GM23338 (cell line): ENCODE measurements around the gene OR8J3. TPM values are rescaled to one million over a fixed set of nuclear protein-coding genes. Genes with fewer than 3 reads are reported as not detected.

Experiments used
- ATAC-seq: fragments of 200-7000 bp; cut with Tn5 transposase; 3 replicates; pipeline ENCODE4 v1.9.1; 2020
- DNase-seq: peaks from one replicate; pipeline ENCODE4 v3.0.0-alpha.2; 2015; ENCODE audit warnings: low spot score
- H2AFZ ChIP-seq: fragments of 200-600 bp; sonication (generic); 2 replicates; pipeline ENCODE4 v1.8.0; 2016; ENCODE audit warnings: antibody characterized with exemption, mild to moderate bottlenecking, moderate library complexity
- H3F3A ChIP-seq: fragments of 200-600 bp; sonication (generic); replicated peaks from 2 replicates; pipeline ENCODE4 v1.8.0; 2017; ENCODE audit warnings: antibody characterized with exemption, mixed run types, low read depth
- H3K27ac ChIP-seq: fragments of 200-600 bp; sonication (generic); 2 replicates; pipeline ENCODE4 v1.6.1; 2016; ENCODE audit warnings: low read depth
- H3K27me3 ChIP-seq: fragments of 200-600 bp; sonication (generic); 2 replicates; pipeline ENCODE4 v1.8.0; 2016; ENCODE audit warnings: mild to moderate bottlenecking, mixed run types, moderate library complexity; ENCODE audit not compliant: insufficient read depth
- H3K36me3 ChIP-seq: fragments of 200-600 bp; sonication (generic); 2 replicates; pipeline ENCODE4 v1.8.0; 2016; ENCODE audit warnings: mild to moderate bottlenecking; ENCODE audit not compliant: insufficient read depth
- H3K4me1 ChIP-seq: fragments of 200-600 bp; sonication (generic); 2 replicates; pipeline ENCODE4 v1.8.0; 2016; ENCODE audit warnings: mild to moderate bottlenecking, moderate library complexity; ENCODE audit not compliant: insufficient read depth
- H3K4me2 ChIP-seq: fragments of 200-600 bp; sonication (generic); 2 replicates; pipeline ENCODE4 v1.7.1; 2017; ENCODE audit warnings: mixed run types
- H3K4me3 ChIP-seq: fragments of 200-600 bp; sonication (generic); 2 replicates; pipeline ENCODE4 v1.6.1; 2016; ENCODE audit warnings: mixed run types
- H3K79me2 ChIP-seq: fragments of 200-600 bp; sonication (generic); replicated peaks from 2 replicates; pipeline ENCODE4 v1.8.0; 2017; ENCODE audit warnings: mild to moderate bottlenecking; ENCODE audit not compliant: insufficient read depth
- H3K9me2 ChIP-seq: fragments of 200-600 bp; sonication (generic); 2 replicates; pipeline ENCODE4 v1.8.0; 2017; ENCODE audit not compliant: insufficient read depth
- H4K20me1 ChIP-seq: fragments of 200-600 bp; sonication (generic); replicated peaks from 2 replicates; pipeline ENCODE4 v1.8.0; 2017; ENCODE audit warnings: mild to moderate bottlenecking; ENCODE audit not compliant: insufficient read depth
- H3K27ac Mint-ChIP-seq: 2 replicates; pipeline ENCODE4 v1.8.0; 2020; ENCODE audit warnings: inconsistent platforms, mild to moderate bottlenecking, moderate library complexity, mixed read lengths
- H3K27me3 Mint-ChIP-seq: 3 replicates; pipeline ENCODE4 v1.8.0; 2022; ENCODE audit warnings: low read depth, mild to moderate bottlenecking, moderate library complexity, mixed read lengths, inconsistent platforms; ENCODE audit not compliant: insufficient read depth, poor library complexity
- H3K36me3 Mint-ChIP-seq: 3 replicates; pipeline ENCODE4 v1.8.0; 2021; ENCODE audit warnings: low read depth, mild to moderate bottlenecking, inconsistent platforms, moderate library complexity, mixed read lengths
- H3K4me1 Mint-ChIP-seq: 3 replicates; pipeline ENCODE4 v1.8.0; 2020; ENCODE audit warnings: mild to moderate bottlenecking, inconsistent platforms, mixed read lengths
- H3K4me3 Mint-ChIP-seq: 3 replicates; pipeline ENCODE4 v1.8.0; 2021; ENCODE audit warnings: moderate library complexity, mild to moderate bottlenecking, inconsistent platforms, mixed read lengths
- H3K9me3 Mint-ChIP-seq: 3 replicates; pipeline ENCODE4 v1.8.0; 2020; ENCODE audit warnings: moderate library complexity, mild to moderate bottlenecking, inconsistent platforms, mixed read lengths
- CTCF ChIP-seq, 2 experiments: fragments of 200-600 bp in 1 of 2; sonication (generic) in 1 of 2; conservative IDR thresholded peaks; 2 replicates each; pipeline versions ENCODE4 v1.5.1 to v1.6.1; 2016 to 2017; ENCODE audit warnings: antibody characterized with exemption in 2 of 2, low read depth in 2 of 2, mild to moderate bottlenecking in 2 of 2, moderate library complexity in 1 of 2
- ETS1 ChIP-seq: IDR thresholded peaks from 2 replicates; pipeline ENCODE4 v1.6.1; 2016; ENCODE audit warnings: antibody characterized with exemption
- JUNB ChIP-seq: IDR thresholded peaks from one replicate; pipeline ENCODE4 v1.6.1; 2016; ENCODE audit warnings: antibody characterized with exemption; ENCODE audit not compliant: unreplicated experiment
- NANOG ChIP-seq: IDR thresholded peaks from 2 replicates; pipeline ENCODE4 v1.6.1; 2016; ENCODE audit warnings: antibody characterized with exemption, borderline replicate concordance
- POLR2AphosphoS5 ChIP-seq: IDR thresholded peaks from 2 replicates; pipeline ENCODE4 v1.6.1; 2016; ENCODE audit warnings: antibody characterized with exemption, low read depth
- ZNF331 ChIP-seq: fragments of 250-450 bp; sonication (Bioruptor Pico); IDR thresholded peaks from 2 replicates; pipeline ENCODE4 v1.5.0; 2020; ENCODE audit warnings: low read depth, mild to moderate bottlenecking, moderate library complexity
- ZNF462 ChIP-seq: fragments of 250-450 bp; sonication (Bioruptor Pico); IDR thresholded peaks from 2 replicates; pipeline ENCODE4 v1.5.0; 2020; ENCODE audit warnings: mild to moderate bottlenecking, moderate library complexity
- polyA plus RNA-seq: library from polyadenylated mRNA; unstranded; fragments of >200 nt; fragmentation: Nextera tagmentation; extraction: Ambion mirVana; gene quantifications from 2 replicates; pipeline ENCODE4 v1.2.1, GENCODE V29; 2016
- total RNA-seq: library from RNA; depleted of rRNA; stranded (reverse); fragments of >200 nt; shearing (Covaris generic); gene quantifications from 2 replicates; pipeline ENCODE4 v1.2.3, GENCODE V29; 2014

OR8J3 gene
- total and polyA plus RNA-seq, 2 experiments from 2014 or later = not detected

- Mint-ChIP-seq H3K4me1 (no peaks in the 10 kb centered on the region), H3K4me3 (no peak overlapping the region), H3K27me3 (no peaks in the 10 kb centered on the region), H3K9me3 (peaks cover 15% of the 10 kb centered on the region; the same call in 2 of the 3 replicates), H3K36me3 (peaks cover 5% of the 10 kb centered on the region; the same call in 1 of the 3 replicates), H3K27ac (no peak overlapping the region)
- no peak overlapping the region for H3K4me3 ChIP-seq
- no peak overlapping the region for H2AFZ ChIP-seq
- H3K9me2 ChIP-seq = no peaks in the 10 kb centered on the region
- TF ChIP-seq CTCF (conservative IDR thresholded peaks at IDR 0.05; ENCODE audit: low read depth in 2 of 2) (no peak), ZNF462 (CRISPR knock-in tag) (no peak), POLR2AphosphoS5 (no peak), NANOG (no peak), ZNF331 (CRISPR knock-in tag) (no peak), ETS1 (no peak), JUNB (no peak)
- no peaks in the 10 kb centered on the region; the same call in 1 of the 2 replicates for H3K36me3 ChIP-seq
- no peaks in the 10 kb centered on the region for H3K79me2 ChIP-seq
- H4K20me1 ChIP-seq = no peaks in the 10 kb centered on the region
- H3K4me1 ChIP-seq = no peaks in the 10 kb centered on the region
- ATAC-seq (no peak), DNase-seq (no peak)
- no peak overlapping the region for H3K4me2 ChIP-seq
- no peaks in the 10 kb centered on the region for H3F3A ChIP-seq
- no peaks in the 10 kb centered on the region for H3K27me3 ChIP-seq
- no peak overlapping the region for H3K27ac ChIP-seq
These were observed 43.5 kb upstream of the OR8J3 start for GRCh38 chr11:56183459-56183858.
